ENCODE data around the gene ERBB3.

DNA sequence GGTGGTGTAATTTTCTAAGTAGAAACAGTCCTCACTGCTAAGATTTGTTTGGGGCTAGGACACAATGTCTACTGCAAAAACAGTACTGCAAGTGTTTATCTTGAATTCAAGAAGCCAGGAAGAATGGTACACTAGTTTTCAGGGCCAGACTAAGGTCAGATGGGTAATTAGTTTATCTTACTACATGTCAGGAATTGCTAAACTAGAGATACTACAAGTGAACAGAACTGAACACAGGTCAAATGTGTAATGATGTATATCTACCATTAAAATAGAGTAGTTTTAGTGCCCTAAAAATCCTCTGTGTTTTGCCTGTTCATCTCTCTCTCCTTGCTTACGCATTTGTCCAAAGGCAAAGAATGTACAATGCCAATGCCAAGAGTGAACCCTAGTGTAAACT, 34.1 kb downstream of the ERBB3 start:
- TF ChIP-seq CTCF (IDR thresholded peaks at IDR 0.05; ENCODE audit: low read length) (no peak), EZH2 (optimal IDR thresholded peaks at IDR 0.05; ENCODE audit: low read depth, low read length) (no peak), EZH2phosphoT487 (IDR thresholded peaks at IDR 0.05; ENCODE audit: low read length) (no peak)

All from MM.1S (cell line).